OCI-LY1 (cell line): ENCODE results near the gene RNPEPL1.

Experiments
- H2AFZ ChIP-seq: fragments of 200-600 bp; sonication (generic), shearing (Covaris generic); 2 replicates; pipeline ENCODE4 v1.6.0; 2014; ENCODE audit warnings: antibody characterized with exemption, mild to moderate bottlenecking, low read length
- H3F3A ChIP-seq: fragments of 200-600 bp; sonication (generic), shearing (Covaris generic); 2 replicates; pipeline ENCODE4 v1.6.0; 2014; ENCODE audit warnings: mild to moderate bottlenecking, antibody characterized with exemption, low read length, moderate library complexity; ENCODE audit not compliant: insufficient read depth
- H3K27ac ChIP-seq: fragments of 200-600 bp; sonication (generic); 2 replicates; pipeline ENCODE4 v1.5.1; 2014; ENCODE audit warnings: low read length, mixed run types, mild to moderate bottlenecking, low read depth; ENCODE audit not compliant: poor library complexity, severe bottlenecking
- H3K27me3 ChIP-seq: fragments of 200-600 bp; sonication (generic); 2 replicates; pipeline ENCODE4 v1.6.0; 2014; ENCODE audit warnings: antibody characterized with exemption, mild to moderate bottlenecking, low read length, moderate library complexity; ENCODE audit not compliant: insufficient read depth
- H3K36me3 ChIP-seq: fragments of 200-600 bp; sonication (generic); 2 replicates; pipeline ENCODE4 v1.6.1; 2014; ENCODE audit warnings: mild to moderate bottlenecking, antibody characterized with exemption, low read length, moderate library complexity, mixed read lengths; ENCODE audit not compliant: insufficient read depth
- H3K4me1 ChIP-seq: fragments of 200-600 bp; sonication (generic); 2 replicates; pipeline ENCODE4 v1.5.1; 2014; ENCODE audit warnings: mild to moderate bottlenecking, low read length, moderate library complexity; ENCODE audit not compliant: insufficient read depth, severe bottlenecking
- H3K4me2 ChIP-seq: fragments of 200-600 bp; sonication (generic), shearing (Covaris generic); 2 replicates; pipeline ENCODE4 v1.6.1; 2014; ENCODE audit warnings: low read length
- H3K4me3 ChIP-seq: fragments of 200-600 bp; sonication (generic); 2 replicates; pipeline ENCODE4 v1.5.1; 2014; ENCODE audit warnings: low read length, low read depth, mild to moderate bottlenecking, mixed read lengths; ENCODE audit not compliant: poor library complexity, severe bottlenecking
- H3K79me2 ChIP-seq: fragments of 200-600 bp; shearing (Covaris generic); 2 replicates; pipeline ENCODE4 v1.6.1; 2016; ENCODE audit warnings: mixed run types, low read length, mixed read lengths; ENCODE audit not compliant: insufficient read depth
- H3K9ac ChIP-seq: fragments of 200-600 bp; sonication (generic), shearing (Covaris generic); 2 replicates; pipeline ENCODE4 v1.6.1; 2014; ENCODE audit warnings: mild to moderate bottlenecking, low read length, mixed read lengths
- H3K9me2 ChIP-seq: fragments of 200-600 bp; sonication (generic), shearing (Covaris generic); 2 replicates; pipeline ENCODE4 v1.6.1; 2014; ENCODE audit warnings: low read depth, mild to moderate bottlenecking, low read length, mixed read lengths
- H3K9me3 ChIP-seq: fragments of 200-600 bp; shearing (Covaris generic); 2 replicates; pipeline ENCODE4 v1.6.1; 2014; ENCODE audit warnings: low read length, mixed read lengths
- H4K20me1 ChIP-seq: fragments of 200-600 bp; sonication (generic), shearing (Covaris generic); 2 replicates; pipeline ENCODE4 v1.6.0; 2016; ENCODE audit warnings: mild to moderate bottlenecking, low read length; ENCODE audit not compliant: insufficient read depth
- CTCF ChIP-seq: fragments of 200-600 bp; sonication (generic), shearing (Covaris generic); IDR thresholded peaks from 2 replicates; pipeline ENCODE4 v1.5.1; 2017; ENCODE audit warnings: mild to moderate bottlenecking, antibody characterized with exemption, low read length, moderate library complexity, mixed read lengths
- EZH2 ChIP-seq: fragments of 200-600 bp; sonication (generic), shearing (Covaris generic); IDR thresholded peaks from 2 replicates; pipeline ENCODE4 v1.8.0; 2017; ENCODE audit warnings: borderline replicate concordance, mixed run types, mild to moderate bottlenecking, antibody characterized with exemption, low read length, moderate library complexity, mixed read lengths

RNPEPL1 gene

GRCh38 chr2:240591784-240592183, 23.5 kb downstream of the RNPEPL1 start:
- Histone ChIP-seq H3K4me1 (peaks cover 17% of the 10 kb centered on the region), H3K79me2 (peaks cover 6% of the 10 kb centered on the region; the same call in 1 of the 2 replicates), H4K20me1 (no peaks in the 10 kb centered on the region), H3K9ac (no peak overlapping the region), H3K4me2 (no peak overlapping the region), H3K27ac (no peak overlapping the region), H3K9me2 (no peaks in the 10 kb centered on the region), H3K4me3 (no peak overlapping the region), H3K27me3 (no peaks in the 10 kb centered on the region), H3K36me3 (peaks cover 8% of the 10 kb centered on the region; the same call in 1 of the 2 replicates), H3K9me3 (no peaks in the 10 kb centered on the region), H2AFZ (no peak overlapping the region), H3F3A (no peaks in the 10 kb centered on the region)
- TF ChIP-seq EZH2 = no peak
- TF ChIP-seq CTCF = no peak

DNA sequence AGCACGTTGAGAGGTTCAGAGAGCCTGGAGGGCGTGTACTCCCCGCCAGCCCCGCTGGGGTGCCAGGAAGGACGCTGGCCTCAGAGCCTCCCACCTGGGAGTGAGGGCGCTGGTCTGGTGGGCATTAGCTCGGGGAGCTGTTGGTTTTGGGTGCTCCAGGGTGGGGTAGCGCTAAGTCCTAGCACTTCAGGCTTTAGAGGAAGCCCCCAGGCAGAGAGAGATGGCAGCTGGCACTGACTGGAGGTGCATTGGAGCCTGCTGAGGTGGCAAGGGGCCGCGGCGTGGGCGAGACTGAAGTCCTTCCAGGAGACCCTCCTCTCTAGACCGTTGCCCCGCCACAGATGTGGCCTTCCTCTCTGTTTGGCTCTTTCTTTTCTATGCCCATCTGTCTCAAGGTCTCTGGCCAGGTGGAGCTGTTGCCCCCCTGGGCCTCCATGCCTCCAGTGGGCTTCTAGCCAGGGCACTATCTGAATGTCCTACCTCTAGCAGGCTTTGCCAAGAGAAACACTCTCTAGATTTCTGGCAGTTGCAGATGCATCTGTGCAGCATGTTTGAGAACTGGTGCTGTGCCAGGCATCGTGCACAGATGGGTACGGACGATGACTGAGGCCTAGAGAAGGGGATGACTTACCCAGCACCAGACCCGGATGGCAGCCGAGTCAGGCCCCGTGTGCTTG, 24.9 kb downstream of the RNPEPL1 start:
- H3K27ac ChIP-seq = no peak overlapping the region
- TF ChIP-seq CTCF = no peak
- TF ChIP-seq EZH2 = no peak
- H2AFZ ChIP-seq = no peak overlapping the region
- no peak overlapping the region for H3K4me3 ChIP-seq
- H3K9me3 ChIP-seq = no peaks in the 10 kb centered on the region
- H3K4me2 ChIP-seq = no peak overlapping the region
- no peaks in the 10 kb centered on the region for H3K27me3 ChIP-seq
- H3K79me2 ChIP-seq = no peaks in the 10 kb centered on the region
- H3K36me3 ChIP-seq = peaks cover 13% of the 10 kb centered on the region
- H4K20me1 ChIP-seq = no peaks in the 10 kb centered on the region
- H3K4me1 ChIP-seq = peaks cover 6% of the 10 kb centered on the region
- no peaks in the 10 kb centered on the region for H3F3A ChIP-seq
- no peak overlapping the region for H3K9ac ChIP-seq
- H3K9me2 ChIP-seq = no peaks in the 10 kb centered on the region

DNA sequence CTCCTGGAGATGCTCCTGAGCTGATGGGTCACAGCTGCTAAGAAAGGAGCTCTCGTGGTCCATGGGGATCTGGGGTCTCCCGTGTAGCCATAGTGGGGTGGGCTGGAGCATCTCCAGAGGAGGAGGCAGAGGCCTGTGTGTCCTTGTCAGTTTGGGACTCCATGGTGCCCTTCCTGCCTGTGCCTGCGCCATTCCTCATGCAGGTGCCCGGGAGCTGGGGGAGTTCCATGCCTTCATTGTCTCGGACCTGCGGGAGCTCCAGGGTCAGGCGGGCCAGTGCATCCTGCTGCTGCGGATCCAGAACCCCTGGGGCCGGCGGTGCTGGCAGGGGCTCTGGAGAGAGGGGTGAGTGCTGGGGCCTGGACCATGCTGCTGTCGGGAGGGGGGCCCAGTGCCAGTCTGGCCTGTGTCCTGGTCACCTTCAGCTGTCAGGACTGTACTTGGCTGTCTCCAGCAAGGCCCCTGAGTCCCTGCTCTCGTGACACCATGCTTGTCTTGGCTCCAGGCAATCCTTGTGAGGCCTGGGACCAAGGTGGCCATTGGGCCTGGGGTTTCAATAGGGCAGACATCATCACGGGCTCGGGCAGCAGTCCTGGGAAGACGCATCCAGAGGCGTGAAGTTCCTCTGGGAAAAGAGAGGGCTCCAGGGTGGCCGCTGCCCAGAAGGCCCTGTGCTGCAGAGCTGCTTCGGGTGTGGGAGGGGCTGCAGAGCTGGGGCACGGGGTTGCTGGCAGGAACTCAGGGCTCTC, 25.6 kb downstream of the RNPEPL1 start:
- H3K9me2 ChIP-seq = no peaks in the 10 kb centered on the region
- H3K4me3 ChIP-seq = no peak overlapping the region
- no peak for TF ChIP-seq CTCF
- H3K9ac ChIP-seq = no peak overlapping the region
- no peak overlapping the region for H2AFZ ChIP-seq
- H3K9me3 ChIP-seq = no peaks in the 10 kb centered on the region
- no peak overlapping the region for H3K4me2 ChIP-seq
- H3K4me1 ChIP-seq = no peaks in the 10 kb centered on the region
- H3K36me3 ChIP-seq = peaks cover 17% of the 10 kb centered on the region
- no peaks in the 10 kb centered on the region for H4K20me1 ChIP-seq
- no peaks in the 10 kb centered on the region for H3K27me3 ChIP-seq
- H3K79me2 ChIP-seq = no peaks in the 10 kb centered on the region
- H3F3A ChIP-seq = no peaks in the 10 kb centered on the region
- H3K27ac ChIP-seq = no peak overlapping the region
